Natural killer cell (primary cell): ENCODE measurements around the gene DPEP2. TPM values are rescaled to one million over a fixed set of nuclear protein-coding genes. Genes with fewer than 3 reads are reported as not detected.

ENCODE experiments used
- ATAC-seq, 3 donors: fragments of 150-1000 bp in 2 of 3; fragments of 200-7000 bp in 1 of 3; cut with Tn5 transposase; 1 replicate in 1 of 3; 2 replicates in 2 of 3; pipeline ENCODE4 v1.10.0; 2021; ENCODE audit warnings: mild to moderate bottlenecking in 2 of 3, moderate library complexity in 2 of 3
- DNase-seq, 2 donors: peaks; one replicate each; pipeline versions ENCODE4 v3.0.0 to v3.0.0-alpha.2; 2013 to 2021; ENCODE audit warnings: mixed read lengths in 1 of 2
- H3K27ac ChIP-seq: one replicate; pipeline ENCODE4 v1.5.1; 2013; ENCODE audit warnings: mild to moderate bottlenecking, low read length
- H3K27me3 ChIP-seq: one replicate; pipeline ENCODE4 v1.6.1; 2013; ENCODE audit warnings: low read length; ENCODE audit not compliant: control insufficient read depth, insufficient read depth
- H3K36me3 ChIP-seq: one replicate; pipeline ENCODE4 v1.6.1; 2013; ENCODE audit warnings: low read length; ENCODE audit not compliant: control insufficient read depth, insufficient read depth
- H3K4me1 ChIP-seq: one replicate; pipeline ENCODE4 v1.6.1; 2013; ENCODE audit warnings: low read length; ENCODE audit not compliant: control insufficient read depth, insufficient read depth
- H3K4me3 ChIP-seq: one replicate; pipeline ENCODE4 v1.5.1; 2013; ENCODE audit warnings: low read length
- H3K9me3 ChIP-seq: one replicate; pipeline ENCODE4 v1.6.1; 2013; ENCODE audit warnings: low read length; ENCODE audit not compliant: control insufficient read depth, insufficient read depth
- H3K27ac Mint-ChIP-seq, 2 donors: one replicate each; pipeline ENCODE4 v1.8.0; 2022; ENCODE audit warnings: mild to moderate bottlenecking in 2 of 2, mixed read lengths in 2 of 2, moderate library complexity in 1 of 2
- H3K27me3 Mint-ChIP-seq, 2 donors: one replicate each; pipeline ENCODE4 v1.8.0; 2022; ENCODE audit warnings: low read depth in 2 of 2, mixed read lengths in 2 of 2
- H3K36me3 Mint-ChIP-seq: one replicate; pipeline ENCODE4 v1.8.0; 2022; ENCODE audit warnings: mixed read lengths
- H3K4me1 Mint-ChIP-seq, 2 donors: one replicate each; pipeline ENCODE4 v1.8.0; 2022; ENCODE audit warnings: mixed read lengths in 2 of 2
- H3K4me3 Mint-ChIP-seq: one replicate; pipeline ENCODE4 v1.8.0; 2022; ENCODE audit warnings: mild to moderate bottlenecking, moderate library complexity, mixed read lengths
- H3K9me3 Mint-ChIP-seq, 2 donors: one replicate each; pipeline ENCODE4 v1.8.0; 2022; ENCODE audit warnings: mixed read lengths in 2 of 2
- WGBS: methylation state at CpG from one replicate; pipeline ENCODE4 v1.1.7; 2013; ENCODE audit warnings: missing lambda C conversion rate; ENCODE audit not compliant: insufficient coverage; 5-methylcytosine and 5-hydroxymethylcytosine counted together
- intact Hi-C: fragments of 100-400 bp; cut with micrococcal nuclease; formaldehyde crosslinking; loops from one replicate; pipeline ENCODE4 v1.14.2; 2022
- total RNA-seq, 4 donors: library from RNA; stranded (reverse); fragments of 120-200 nt in 1 of 4; gene quantifications; one replicate each; pipeline versions ENCODE4 v1.2.3 to v1.2.4, GENCODE V29; 2013 to 2022
- TF ChIP-seq, protein P1 (sequence below): fragments of 200-600 bp; IDR thresholded peaks from one replicate; pipeline ENCODE4 v1.8.0; 2022; ENCODE audit warnings: antibody characterized with exemption

The DPEP2 gene
- total RNA-seq, 3 donors from 2014 or later (not counting 1 experiment from before 2014, with no cell fraction given), result 47.2 to 64.1 (median 61.8) TPM

DNA sequence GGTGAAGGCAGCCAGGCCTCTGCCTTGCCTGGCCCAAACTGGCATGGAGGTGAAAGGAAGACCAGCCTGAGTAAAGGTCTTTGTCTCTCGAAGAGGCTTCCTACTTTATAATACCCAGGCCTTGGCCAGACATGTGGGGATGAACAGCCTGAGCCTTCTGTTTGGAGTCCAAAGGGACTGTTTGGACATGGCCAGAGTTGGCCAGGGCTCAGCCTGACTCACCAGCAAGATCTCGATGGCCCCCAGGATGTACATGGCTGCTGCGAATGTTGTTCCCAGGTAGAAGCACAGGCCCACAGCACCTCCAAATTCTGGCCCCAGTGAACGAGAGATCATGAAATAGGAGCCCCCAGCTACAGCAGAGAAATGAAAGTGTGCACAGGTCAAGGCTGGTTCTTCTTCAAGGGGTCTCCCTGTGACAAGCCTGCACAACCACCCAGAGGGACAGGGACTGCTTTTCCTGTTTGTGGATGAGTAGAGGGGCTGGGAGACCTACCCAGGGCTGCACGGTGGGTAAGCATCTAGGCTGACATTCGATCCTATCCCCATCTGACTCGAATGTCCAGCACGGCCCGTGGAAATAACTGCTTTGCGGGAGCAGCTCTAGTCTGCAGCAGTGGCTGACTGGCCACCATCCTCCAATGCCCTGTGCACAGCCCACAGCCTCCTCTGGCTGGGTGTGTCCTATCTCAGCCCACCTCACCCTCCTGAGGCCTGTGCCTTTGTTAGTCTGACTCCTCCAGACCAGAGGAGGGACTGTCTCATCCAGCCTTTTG is 44.7 kb downstream of the DPEP2 start:
- Histone ChIP-seq H3K27me3 (no peaks in the 10 kb centered on the region), H3K9me3 (no peaks in the 10 kb centered on the region), H3K27ac (no peak overlapping the region), H3K4me3 (no peak overlapping the region), H3K36me3 (peaks cover 19% of the 10 kb centered on the region), H3K4me1 (no peaks in the 10 kb centered on the region)
- ATAC-seq (no peak), DNase-seq (no peak)
- no peak overlapping the region for H3K4me3 Mint-ChIP-seq
- TF ChIP-seq, protein P1, sequence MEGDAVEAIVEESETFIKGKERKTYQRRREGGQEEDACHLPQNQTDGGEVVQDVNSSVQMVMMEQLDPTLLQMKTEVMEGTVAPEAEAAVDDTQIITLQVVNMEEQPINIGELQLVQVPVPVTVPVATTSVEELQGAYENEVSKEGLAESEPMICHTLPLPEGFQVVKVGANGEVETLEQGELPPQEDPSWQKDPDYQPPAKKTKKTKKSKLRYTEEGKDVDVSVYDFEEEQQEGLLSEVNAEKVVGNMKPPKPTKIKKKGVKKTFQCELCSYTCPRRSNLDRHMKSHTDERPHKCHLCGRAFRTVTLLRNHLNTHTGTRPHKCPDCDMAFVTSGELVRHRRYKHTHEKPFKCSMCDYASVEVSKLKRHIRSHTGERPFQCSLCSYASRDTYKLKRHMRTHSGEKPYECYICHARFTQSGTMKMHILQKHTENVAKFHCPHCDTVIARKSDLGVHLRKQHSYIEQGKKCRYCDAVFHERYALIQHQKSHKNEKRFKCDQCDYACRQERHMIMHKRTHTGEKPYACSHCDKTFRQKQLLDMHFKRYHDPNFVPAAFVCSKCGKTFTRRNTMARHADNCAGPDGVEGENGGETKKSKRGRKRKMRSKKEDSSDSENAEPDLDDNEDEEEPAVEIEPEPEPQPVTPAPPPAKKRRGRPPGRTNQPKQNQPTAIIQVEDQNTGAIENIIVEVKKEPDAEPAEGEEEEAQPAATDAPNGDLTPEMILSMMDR, result no peak
- no peaks in the 10 kb centered on the region for H3K9me3 Mint-ChIP-seq
- no peaks in the 10 kb centered on the region for H3K36me3 Mint-ChIP-seq
- no peaks in the 10 kb centered on the region for H3K27me3 Mint-ChIP-seq
- WGBS, result 96% methylated on average over 10 of the region's 10 CpGs
- no peaks in the 10 kb centered on the region for H3K4me1 Mint-ChIP-seq
- H3K27ac Mint-ChIP-seq, result no peak overlapping the region
- intact Hi-C loops, result no loop called here

DNA sequence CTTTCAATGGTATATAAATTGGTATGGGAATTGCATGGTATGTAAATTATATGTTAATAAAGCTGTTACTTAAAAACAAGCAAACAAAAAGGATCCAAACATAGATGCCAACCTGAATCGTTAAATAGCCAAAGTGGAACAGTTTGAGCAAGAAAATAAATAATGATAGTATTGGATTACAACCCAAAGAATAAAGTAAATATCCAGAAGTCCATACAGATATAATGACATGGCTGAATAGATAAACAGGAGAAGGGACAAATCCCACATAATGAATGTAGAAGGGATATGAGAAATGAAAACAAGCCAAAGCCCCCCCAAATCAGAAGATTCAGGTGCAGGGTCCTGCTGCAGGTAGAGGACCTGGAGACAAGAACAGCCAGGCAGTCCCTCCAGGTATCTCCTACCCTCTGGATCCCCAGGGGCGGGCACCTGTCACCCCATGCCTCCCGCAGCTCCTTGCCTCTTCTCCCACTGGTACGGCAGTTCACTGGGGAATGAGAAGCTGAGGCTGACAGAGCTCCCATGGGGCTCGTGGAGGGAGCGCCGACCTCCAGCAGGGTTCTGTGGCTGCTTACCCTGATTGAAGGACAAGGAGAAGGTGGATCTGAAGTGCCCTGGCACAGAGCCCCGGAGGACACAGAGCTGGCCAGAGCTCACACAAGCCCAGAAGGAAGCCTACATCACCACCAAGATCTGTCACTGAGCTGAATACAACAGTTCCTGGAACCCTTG is 45.5 kb downstream of the DPEP2 start:
- TF ChIP-seq, protein P1, result no peak
- intact Hi-C loops, result no loop called here
- no peaks in the 10 kb centered on the region for H3K4me1 ChIP-seq
- H3K9me3 Mint-ChIP-seq, result no peaks in the 10 kb centered on the region
- H3K27ac Mint-ChIP-seq, result no peak overlapping the region
- 97% methylated on average over 7 of the region's 8 CpGs for WGBS
- H3K36me3 Mint-ChIP-seq, result no peaks in the 10 kb centered on the region
- no peak for ATAC-seq
- no peak for DNase-seq
- peaks cover 17% of the 10 kb centered on the region for H3K36me3 ChIP-seq
- H3K4me1 Mint-ChIP-seq, result no peaks in the 10 kb centered on the region
- no peaks in the 10 kb centered on the region for H3K27me3 ChIP-seq
- no peak overlapping the region for H3K4me3 ChIP-seq
- H3K27ac ChIP-seq, result no peak overlapping the region
- no peak overlapping the region for H3K4me3 Mint-ChIP-seq
- no peaks in the 10 kb centered on the region for H3K27me3 Mint-ChIP-seq
- H3K9me3 ChIP-seq, result no peaks in the 10 kb centered on the region

DNA sequence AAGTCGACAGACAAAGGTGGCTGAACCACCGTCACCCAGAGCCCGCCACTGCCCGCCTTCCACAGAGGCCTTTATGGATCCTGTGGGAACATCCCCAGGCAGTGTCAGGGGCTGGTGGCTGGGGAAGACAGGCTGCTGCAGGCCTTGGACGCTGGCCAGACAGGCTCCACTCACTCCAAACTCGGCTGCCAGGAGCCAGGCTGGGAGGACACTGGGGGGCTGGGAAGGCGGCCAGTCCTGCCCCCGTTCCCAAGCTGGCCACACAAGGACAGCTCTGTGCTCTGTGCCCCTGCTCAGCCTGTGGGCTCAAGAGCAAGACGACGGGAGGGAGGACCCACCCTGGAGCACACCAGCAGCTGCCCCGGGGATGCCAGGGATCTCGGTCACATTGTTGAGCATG is 47.8 kb downstream of the DPEP2 start:
- Histone ChIP-seq H3K9me3 (no peaks in the 10 kb centered on the region), H3K4me3 (no peak overlapping the region), H3K27me3 (no peaks in the 10 kb centered on the region), H3K36me3 (peaks cover 20% of the 10 kb centered on the region), H3K27ac (no peak overlapping the region), H3K4me1 (no peaks in the 10 kb centered on the region)
- ATAC-seq (no peak), DNase-seq (no peak)
- Mint-ChIP-seq H3K4me3 (no peak overlapping the region), H3K27me3 (no peaks in the 10 kb centered on the region), H3K4me1 (no peaks in the 10 kb centered on the region), H3K27ac (no peak overlapping the region), H3K9me3 (no peaks in the 10 kb centered on the region), H3K36me3 (no peaks in the 10 kb centered on the region)
- intact Hi-C loops, result no loop called here
- 94% methylated on average over 12 of the region's 12 CpGs for WGBS
- TF ChIP-seq, protein P1, result no peak
